K562 (cell line): ENCODE results near the gene UGT1A10. TPM values are rescaled to one million over a fixed set of nuclear protein-coding genes. Genes with fewer than 3 reads are reported as not detected.

Source experiments
- ATAC-seq: fragments of 200-7000 bp; cut with Tn5 transposase; 3 replicates; pipeline ENCODE4 v1.9.1; 2020; ENCODE audit warnings: moderate library complexity
- BruUV-seq: library from RNA; stranded (reverse); fragments of 400-500 nt; replicated peaks from 2 replicates; lab custom pipeline; 2021; lab: Mats Ljungman, UMichigan
- CTCF ChIA-PET: fragments of 300-600 bp; formaldehyde crosslinking; extraction: SDS; loops from one replicate; lab custom pipeline; 2021; ENCODE audit warnings: low intra/inter-chr PET ratio; lab: Yijun Ruan, JAX
- POLR2A ChIA-PET: fragments of 300-600, 350-650 bp; sonication (Branson Sonifier 250); formaldehyde crosslinking; extraction: SDS; loops from one replicate; lab custom pipeline; 2021; ENCODE audit warnings: antibody characterized with exemption, inconsistent platforms; lab: Yijun Ruan, JAX
- DNase-seq, 4 experiments: peaks; one replicate each; pipeline versions ENCODE4 v3.0.0 to v3.0.0-alpha.2; 2011 to 2018; ENCODE audit warnings: low spot score in 3 of 4, mixed read lengths in 3 of 4; ENCODE audit errors: extremely low read depth in 1 of 4
- FAIRE-seq: peaks from 2 replicates; lab custom pipeline; 2011; peaks lifted over from hg19 to GRCh38; lab: Jason Lieb, UNC
- H2AFZ ChIP-seq: 2 replicates; pipeline ENCODE4 v1.6.0; 2011; ENCODE audit warnings: low read depth, low read length, control low read depth, inconsistent platforms
- H3K27ac ChIP-seq: fragments of 200-600 bp; 3 replicates; pipeline ENCODE4 v1.8.0; 2011; ENCODE audit warnings: low read depth, mild to moderate bottlenecking, control low read depth, inconsistent platforms, low read length, moderate library complexity, mixed read lengths; ENCODE audit errors: extremely low read depth
- H3K27me3 ChIP-seq, 2 experiments: fragments of 300-600 bp in 1 of 2; 2 replicates in 1 of 2; 3 replicates in 1 of 2; pipeline versions ENCODE4 v1.6.0 to v1.8.0; 2011; ENCODE audit warnings: inconsistent platforms in 2 of 2, low read length in 2 of 2, mild to moderate bottlenecking in 1 of 2, mixed read lengths in 1 of 2, moderate library complexity in 1 of 2; ENCODE audit not compliant: control insufficient read depth in 2 of 2, insufficient read depth in 2 of 2
- H3K36me3 ChIP-seq: fragments of 300-600 bp; 3 replicates; pipeline ENCODE4 v1.8.0; 2011; ENCODE audit warnings: mild to moderate bottlenecking, low read length, inconsistent platforms; ENCODE audit not compliant: control insufficient read depth, insufficient read depth
- H3K4me1 ChIP-seq, 2 experiments: fragments of 200-600 bp in 1 of 2; replicated peaks in 1 of 2; 2 replicates in 1 of 2; 3 replicates in 1 of 2; pipeline versions ENCODE4 v1.5.1 to v1.8.0; 2011; ENCODE audit warnings: inconsistent platforms in 2 of 2, low read length in 2 of 2, mild to moderate bottlenecking in 1 of 2, mixed read lengths in 1 of 2, moderate library complexity in 1 of 2; ENCODE audit not compliant: control insufficient read depth in 2 of 2, insufficient read depth in 2 of 2
- H3K4me2 ChIP-seq: 2 replicates; pipeline ENCODE4 v1.6.1; 2011; ENCODE audit warnings: low read length, control low read depth, inconsistent platforms, mixed read lengths; ENCODE audit not compliant: insufficient read depth
- H3K4me3 ChIP-seq: fragments of 200-600 bp; sonication (generic), shearing (Covaris generic); 2 replicates; pipeline ENCODE4 v1.5.1; 2016; ENCODE audit warnings: control low read depth, inconsistent platforms
- H3K79me2 ChIP-seq: fragments of 200-600 bp; 3 replicates; pipeline ENCODE4 v1.8.0; 2011; ENCODE audit warnings: low read length, inconsistent platforms; ENCODE audit not compliant: control insufficient read depth, insufficient read depth
- H3K9ac ChIP-seq, 2 experiments: 2 replicates each; pipeline versions ENCODE4 v1.6.0 to v1.6.1; 2011; ENCODE audit warnings: low read depth in 2 of 2, low read length in 2 of 2, control low read depth in 1 of 2, inconsistent platforms in 1 of 2, mild to moderate bottlenecking in 1 of 2, mixed read lengths in 1 of 2; ENCODE audit not compliant: insufficient read depth in 1 of 2
- H3K9me1 ChIP-seq: one replicate; pipeline ENCODE4 v1.6.0; 2011; ENCODE audit warnings: inconsistent platforms, mild to moderate bottlenecking, low read length, moderate library complexity; ENCODE audit not compliant: control insufficient read depth, insufficient read depth
- H3K9me3 ChIP-seq: replicated peaks from 2 replicates; pipeline ENCODE4 v1.5.1; 2011; ENCODE audit warnings: low read depth, low read length, inconsistent platforms; ENCODE audit not compliant: control insufficient read depth, insufficient read depth
- H4K20me1 ChIP-seq: replicated peaks from 2 replicates; pipeline ENCODE4 v1.6.1; 2011; ENCODE audit warnings: low read length, inconsistent platforms, mixed read lengths; ENCODE audit not compliant: control insufficient read depth, insufficient read depth
- DDX20 ChIP-seq: fragments of 450-650 bp; IDR thresholded peaks from 2 replicates; pipeline ENCODE4 v1.6.1; 2016; ENCODE audit warnings: missing genetic modification characterization, low read depth, mild to moderate bottlenecking, missing compliant biosample characterization, moderate library complexity
- DNMT1 ChIP-seq: fragments of 450-650 bp; IDR thresholded peaks from 2 replicates; pipeline ENCODE4 v1.6.1; 2016; ENCODE audit warnings: antibody characterized with exemption, mild to moderate bottlenecking
- ETS2 ChIP-seq: IDR thresholded peaks from 2 replicates; pipeline ENCODE4 v1.6.1; 2016; ENCODE audit warnings: borderline replicate concordance, missing genetic modification characterization, mild to moderate bottlenecking, moderate library complexity, missing compliant biosample characterization; ENCODE audit not compliant: poor library complexity, severe bottlenecking
- HIVEP1 ChIP-seq: fragments of 250-450 bp; sonication (Bioruptor Pico); IDR thresholded peaks from 2 replicates; pipeline ENCODE4 v1.4.0; 2020; ENCODE audit warnings: mild to moderate bottlenecking
- HOXB6 ChIP-seq: fragments of 250-450 bp; sonication (Bioruptor Pico); IDR thresholded peaks from 2 replicates; pipeline ENCODE4 v1.5.1; 2022; ENCODE audit warnings: mild to moderate bottlenecking, borderline replicate concordance
- KAT2B ChIP-seq: IDR thresholded peaks from one replicate; pipeline ENCODE4 v1.6.1; 2012; ENCODE audit warnings: low read depth, mild to moderate bottlenecking, control low read depth, inconsistent platforms, low read length, moderate library complexity
- KLF1 ChIP-seq: fragments of 450-650 bp; IDR thresholded peaks from 2 replicates; pipeline ENCODE4 v1.6.1; 2016; ENCODE audit warnings: missing genetic modification characterization, missing compliant biosample characterization
- MAFK ChIP-seq: IDR thresholded peaks from 2 replicates; pipeline ENCODE4 v1.6.1; 2011; ENCODE audit warnings: low read length, improper control_type of control experiment
- PHTF2 ChIP-seq: fragments of 250-450 bp; sonication (Bioruptor Pico); IDR thresholded peaks from 2 replicates; pipeline ENCODE4 v1.5.0; 2021; ENCODE audit warnings: mild to moderate bottlenecking
- POLR2H ChIP-seq: IDR thresholded peaks from 2 replicates; pipeline ENCODE4 v1.6.1; 2016; ENCODE audit warnings: missing genetic modification characterization, low read depth, mild to moderate bottlenecking, control low read depth, missing compliant biosample characterization, moderate library complexity
- RAD51 ChIP-seq: fragments of 450-650 bp; IDR thresholded peaks from 2 replicates; pipeline ENCODE4 v1.7.1; 2016; ENCODE audit warnings: low read depth, mild to moderate bottlenecking, borderline replicate concordance
- SIX5 ChIP-seq, 2 experiments: IDR thresholded peaks; 2 replicates each; pipeline ENCODE4 v1.6.1; 2011; ENCODE audit warnings: low read length in 2 of 2, borderline replicate concordance in 1 of 2, low read depth in 1 of 2, mild to moderate bottlenecking in 1 of 2, moderate library complexity in 1 of 2; ENCODE audit not compliant: insufficient read depth in 1 of 2
- ZKSCAN1 ChIP-seq: fragments of 150-350 bp; IDR thresholded peaks from 2 replicates; pipeline ENCODE4 v1.6.1; 2016; ENCODE audit warnings: low read depth, low read length
- ZNF197 ChIP-seq: fragments of 200-800 bp; sonication (Bioruptor generic); IDR thresholded peaks from 2 replicates; pipeline ENCODE4 v1.6.1; 2016; ENCODE audit warnings: low read depth, missing genetic modification characterization, missing compliant biosample characterization
- ZNF232 ChIP-seq: sonication (generic); formaldehyde crosslinking; IDR thresholded peaks from 2 replicates; pipeline ENCODE4 v1.8.0; 2022; ENCODE audit warnings: mild to moderate bottlenecking, missing genetic modification reagents
- ZNF551 ChIP-seq: fragments of 250-450 bp; sonication (Bioruptor Pico); IDR thresholded peaks from 2 replicates; pipeline ENCODE4 v1.5.0; 2021; ENCODE audit warnings: mild to moderate bottlenecking, moderate library complexity
- ZNF696 ChIP-seq: fragments of 250-450 bp; sonication (Bioruptor Pico); conservative IDR thresholded peaks from 2 replicates; pipeline ENCODE4 v1.4.0; 2020; ENCODE audit warnings: mild to moderate bottlenecking, moderate library complexity
- ZNF77 ChIP-seq: fragments of 250-450 bp; sonication (Bioruptor Pico); IDR thresholded peaks from 2 replicates; pipeline ENCODE4 v1.5.0; 2020
- WGBS: fragments of 100-300 bp; shearing (Covaris generic); methylation state at CpG from one replicate; pipeline ENCODE4 v1.1.6; 2016; ENCODE audit warnings: low coverage, mixed read lengths; ENCODE audit not compliant: insufficient coverage; ENCODE audit errors: missing lambda C conversion rate; 5-methylcytosine and 5-hydroxymethylcytosine counted together
- in situ Hi-C: fragments of 300-500 bp; cut with MboI; formaldehyde crosslinking; loops from 4 replicates; pipeline ENCODE4 v1.15.0; 2018; ENCODE audit warnings: inconsistent platforms, mixed read lengths
- intact Hi-C: fragments of 100-400 bp; cut with micrococcal nuclease; formaldehyde crosslinking; loops from 2 replicates; pipeline ENCODE4 v1.14.2; 2022
- polyA plus RNA-seq, 8 experiments: library from polyadenylated mRNA; depleted of rRNA in 4 of 8; stranded (reverse) in 5 of 8; unstranded in 3 of 8; fragments of >200 nt; fragmentation: Nextera tagmentation in 2 of 8; fragmentation: Illumina TruSeq in 1 of 8; extraction: Ambion mirVana in 2 of 8; extraction: Trizol in 1 of 8; gene quantifications; 2 replicates each; pipeline versions ENCODE4 v1.2.1 to v1.2.3, GENCODE V29; 2011 to 2014; ENCODE audit warnings: inconsistent platforms in 1 of 8, missing spikeins in 1 of 8
- total RNA-seq, 7 experiments: library from RNA; depleted of rRNA in 6 of 7; stranded (reverse); fragments of >200 nt in 6 of 7; fragmentation: Illumina TruSeq in 2 of 7; extraction: Trizol in 2 of 7; gene quantifications; 2 replicates each; pipeline versions ENCODE4 v1.2.1 to v1.2.3, GENCODE V29; 2011 to 2021; ENCODE audit warnings: low replicate concordance in 1 of 7
- TF ChIP-seq, protein P1 (sequence below): sonication (generic); formaldehyde crosslinking; IDR thresholded peaks from 2 replicates; pipeline ENCODE4 v1.8.0; 2022; ENCODE audit warnings: mild to moderate bottlenecking, missing genetic modification reagents

Gene UGT1A10
- total and polyA plus RNA-seq, 9 of the 15 experiments (the other 6 are each of a cell fraction or from before 2014, with no cell fraction given) = not detected

DNA sequence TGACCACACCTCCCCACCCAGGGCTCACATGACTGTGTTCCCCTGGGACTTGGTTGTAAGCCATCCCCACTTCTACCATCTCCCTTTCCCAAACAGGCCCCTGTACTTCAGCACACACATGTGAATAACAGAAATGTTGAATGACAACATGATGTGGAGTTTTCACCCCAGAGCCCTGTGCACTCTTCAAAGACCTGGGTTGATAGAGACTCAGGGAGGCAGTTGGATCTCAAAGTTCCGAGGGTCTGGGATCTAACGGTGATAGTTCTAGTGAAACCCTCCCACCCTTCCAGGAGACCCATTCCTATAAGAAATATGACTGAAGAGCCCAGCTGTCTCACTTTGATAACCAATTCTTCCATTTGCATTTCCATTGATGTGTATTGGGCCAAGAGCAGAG, 141.8 kb downstream of the UGT1A10 start, which contains the start of gene MROH2A:
TSS of gene MROH2A (plus strand) at position 301 of the 400 bp plus-strand sequence. CDS start 1,029 bp downstream, outside the sequence.
- Histone ChIP-seq H3K9me3 (no peaks in the 10 kb centered on the region), H3K79me2 (no peaks in the 10 kb centered on the region), H3K4me1 (no peaks in the 10 kb centered on the region), H3K36me3 (no peaks in the 10 kb centered on the region), H3K4me3 (no peak within 1 kb of the TSS), H3K9ac (no peak within 1 kb of the TSS), H3K4me2 (no peak within 1 kb of the TSS), H2AFZ (no peak within 1 kb of the TSS), H3K9me1 (no peaks in the 10 kb centered on the region), H3K27ac (no peak within 1 kb of the TSS), H4K20me1 (no peaks in the 10 kb centered on the region), H3K27me3 (no peaks in the 10 kb centered on the region; a peak in 1 of 5 replicates)
- ChIA-PET POLR2A (no interaction called here), CTCF (no interaction called here)
- in situ Hi-C loops = no loop called here
- no TSS peak for BruUV-seq
- WGBS = 5% methylated on average over 2 of the region's 2 CpGs
- FAIRE-seq = no peak
- intact Hi-C loops = no loop called here
- ATAC-seq = no peak
- DNase-seq = no peak
- TF ChIP-seq RAD51 (no peak), PHTF2 (CRISPR knock-in tag) (no peak), ETS2 (no peak), KAT2B (no peak), DDX20 (no peak), DNMT1 (no peak), MAFK (no peak), ZNF696 (no peak), HIVEP1 (CRISPR knock-in tag) (no peak), ZNF232 (CRISPR knock-in tag) (no peak), KLF1 (no peak), ZKSCAN1 (no peak), ZNF551 (CRISPR knock-in tag) (no peak), POLR2H (no peak), HOXB6 (no peak), ZNF197 (no peak), ZNF77 (no peak), SIX5 (IDR thresholded peaks at IDR 0.05; ENCODE audit: borderline replicate concordance in 1 of 2, insufficient read depth in 1 of 2, low read depth in 1 of 2, low read length in 2 of 2) (no peak)
- TF ChIP-seq, protein P1, sequence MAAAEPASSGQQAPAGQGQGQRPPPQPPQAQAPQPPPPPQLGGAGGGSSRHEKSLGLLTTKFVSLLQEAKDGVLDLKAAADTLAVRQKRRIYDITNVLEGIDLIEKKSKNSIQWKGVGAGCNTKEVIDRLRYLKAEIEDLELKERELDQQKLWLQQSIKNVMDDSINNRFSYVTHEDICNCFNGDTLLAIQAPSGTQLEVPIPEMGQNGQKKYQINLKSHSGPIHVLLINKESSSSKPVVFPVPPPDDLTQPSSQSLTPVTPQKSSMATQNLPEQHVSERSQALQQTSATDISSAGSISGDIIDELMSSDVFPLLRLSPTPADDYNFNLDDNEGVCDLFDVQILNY (CRISPR knock-in tag) = no peak
